ENCODE data around the gene POLR2H.

DNA sequence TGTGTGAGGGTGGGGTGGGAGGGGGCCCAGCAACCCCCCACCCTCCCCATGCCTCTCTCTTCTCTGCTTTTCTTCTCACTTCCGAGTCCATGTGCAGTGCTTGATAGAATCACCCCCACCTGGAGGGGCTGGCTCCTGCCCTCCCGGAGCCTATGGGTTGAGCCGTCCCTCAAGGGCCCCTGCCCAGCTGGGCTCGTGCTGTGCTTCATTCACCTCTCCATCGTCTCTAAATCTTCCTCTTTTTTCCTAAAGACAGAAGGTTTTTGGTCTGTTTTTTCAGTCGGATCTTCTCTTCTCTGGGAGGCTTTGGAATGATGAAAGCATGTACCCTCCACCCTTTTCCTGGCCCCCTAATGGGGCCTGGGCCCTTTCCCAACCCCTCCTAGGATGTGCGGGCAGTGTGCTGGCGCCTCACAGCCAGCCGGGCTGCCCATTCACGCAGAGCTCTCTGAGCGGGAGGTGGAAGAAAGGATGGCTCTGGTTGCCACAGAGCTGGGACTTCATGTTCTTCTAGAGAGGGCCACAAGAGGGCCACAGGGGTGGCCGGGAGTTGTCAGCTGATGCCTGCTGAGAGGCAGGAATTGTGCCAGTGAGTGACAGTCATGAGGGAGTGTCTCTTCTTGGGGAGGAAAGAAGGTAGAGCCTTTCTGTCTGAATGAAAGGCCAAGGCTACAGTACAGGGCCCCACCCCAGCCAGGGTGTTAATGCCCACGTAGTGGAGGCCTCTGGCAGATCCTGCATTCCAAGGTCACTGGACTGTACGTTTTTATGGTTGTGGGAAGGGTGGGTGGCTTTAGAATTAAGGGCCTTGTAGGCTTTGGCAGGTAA is 16.0 kb upstream of the POLR2H start:
- TF ChIP-seq CTCF (IDR thresholded peaks at IDR 0.05): peak; percentile 54
- TF ChIP-seq, protein P1, sequence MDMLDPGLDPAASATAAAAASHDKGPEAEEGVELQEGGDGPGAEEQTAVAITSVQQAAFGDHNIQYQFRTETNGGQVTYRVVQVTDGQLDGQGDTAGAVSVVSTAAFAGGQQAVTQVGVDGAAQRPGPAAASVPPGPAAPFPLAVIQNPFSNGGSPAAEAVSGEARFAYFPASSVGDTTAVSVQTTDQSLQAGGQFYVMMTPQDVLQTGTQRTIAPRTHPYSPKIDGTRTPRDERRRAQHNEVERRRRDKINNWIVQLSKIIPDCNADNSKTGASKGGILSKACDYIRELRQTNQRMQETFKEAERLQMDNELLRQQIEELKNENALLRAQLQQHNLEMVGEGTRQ (IDR thresholded peaks at IDR 0.05; ENCODE audit: borderline replicate concordance, low read depth, low read length): no peak
- no peak for TF ChIP-seq JUND (IDR thresholded peaks at IDR 0.05)
- TF ChIP-seq GABPA (IDR thresholded peaks at IDR 0.05; ENCODE audit: low read depth): no peak
- no peak for TF ChIP-seq EP300 (IDR thresholded peaks at IDR 0.05; ENCODE audit: borderline replicate concordance in 1 of 2, low read depth in 1 of 2, low read length in 1 of 2)
- TF ChIP-seq, protein P2, sequence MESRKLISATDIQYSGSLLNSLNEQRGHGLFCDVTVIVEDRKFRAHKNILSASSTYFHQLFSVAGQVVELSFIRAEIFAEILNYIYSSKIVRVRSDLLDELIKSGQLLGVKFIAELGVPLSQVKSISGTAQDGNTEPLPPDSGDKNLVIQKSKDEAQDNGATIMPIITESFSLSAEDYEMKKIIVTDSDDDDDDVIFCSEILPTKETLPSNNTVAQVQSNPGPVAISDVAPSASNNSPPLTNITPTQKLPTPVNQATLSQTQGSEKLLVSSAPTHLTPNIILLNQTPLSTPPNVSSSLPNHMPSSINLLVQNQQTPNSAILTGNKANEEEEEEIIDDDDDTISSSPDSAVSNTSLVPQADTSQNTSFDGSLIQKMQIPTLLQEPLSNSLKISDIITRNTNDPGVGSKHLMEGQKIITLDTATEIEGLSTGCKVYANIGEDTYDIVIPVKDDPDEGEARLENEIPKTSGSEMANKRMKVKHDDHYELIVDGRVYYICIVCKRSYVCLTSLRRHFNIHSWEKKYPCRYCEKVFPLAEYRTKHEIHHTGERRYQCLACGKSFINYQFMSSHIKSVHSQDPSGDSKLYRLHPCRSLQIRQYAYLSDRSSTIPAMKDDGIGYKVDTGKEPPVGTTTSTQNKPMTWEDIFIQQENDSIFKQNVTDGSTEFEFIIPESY (IDR thresholded peaks at IDR 0.05; ENCODE audit: borderline replicate concordance, low read depth): no peak
- no peak for TF ChIP-seq NRF1 (IDR thresholded peaks at IDR 0.05; ENCODE audit: low read depth, low read length)
- no peak for TF ChIP-seq POLR2AphosphoS5 (IDR thresholded peaks at IDR 0.05; ENCODE audit: low read depth, low read length)
- no peak for TF ChIP-seq RFX5 (IDR thresholded peaks at IDR 0.05; ENCODE audit: low read length)
- TF ChIP-seq, protein P3, sequence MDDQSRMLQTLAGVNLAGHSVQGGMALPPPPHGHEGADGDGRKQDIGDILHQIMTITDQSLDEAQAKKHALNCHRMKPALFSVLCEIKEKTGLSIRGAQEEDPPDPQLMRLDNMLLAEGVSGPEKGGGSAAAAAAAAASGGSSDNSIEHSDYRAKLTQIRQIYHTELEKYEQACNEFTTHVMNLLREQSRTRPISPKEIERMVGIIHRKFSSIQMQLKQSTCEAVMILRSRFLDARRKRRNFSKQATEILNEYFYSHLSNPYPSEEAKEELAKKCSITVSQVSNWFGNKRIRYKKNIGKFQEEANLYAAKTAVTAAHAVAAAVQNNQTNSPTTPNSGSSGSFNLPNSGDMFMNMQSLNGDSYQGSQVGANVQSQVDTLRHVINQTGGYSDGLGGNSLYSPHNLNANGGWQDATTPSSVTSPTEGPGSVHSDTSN (IDR thresholded peaks at IDR 0.05): peak; percentile 71

Measured in SK-N-SH (cell line).